WTC11 (cell line): ENCODE results near the gene ANKRD13D. TPM values are rescaled to one million over a fixed set of nuclear protein-coding genes. Genes with fewer than 3 reads are reported as not detected.

Source experiments
- ATAC-seq: fragments of 200-7000 bp; cut with Tn5 transposase; 2 replicates; pipeline ENCODE4 v1.10.0; 2021; ENCODE audit warnings: mild to moderate bottlenecking, moderate library complexity
- CTCF ChIA-PET: fragments of 300-600 bp; sonication (Branson Sonifier 250); formaldehyde crosslinking; loops from one replicate; lab custom pipeline; 2021; ENCODE audit warnings: antibody characterized with exemption; lab: Charles Lee
- POLR2A ChIA-PET: fragments of 350-600 bp; sonication (Branson Sonifier 250); formaldehyde crosslinking; loops from one replicate; lab custom pipeline; 2021; ENCODE audit warnings: antibody characterized with exemption; lab: Charles Lee
- DNase-seq: peaks from one replicate; pipeline ENCODE4 v3.0.0; 2021; ENCODE audit warnings: low spot score
- H3K27ac Mint-ChIP-seq: 2 replicates; pipeline ENCODE4 v1.8.0; 2021; ENCODE audit warnings: mixed read lengths
- H3K27me3 Mint-ChIP-seq: 2 replicates; pipeline ENCODE4 v1.8.0; 2021; ENCODE audit warnings: low read depth, mild to moderate bottlenecking, moderate library complexity, mixed read lengths
- H3K36me3 Mint-ChIP-seq: 2 replicates; pipeline ENCODE4 v1.8.0; 2021; ENCODE audit warnings: mixed read lengths
- H3K4me1 Mint-ChIP-seq: 2 replicates; pipeline ENCODE4 v1.8.0; 2022; ENCODE audit warnings: mixed read lengths
- H3K4me3 Mint-ChIP-seq: 2 replicates; pipeline ENCODE4 v1.8.0; 2021; ENCODE audit warnings: mild to moderate bottlenecking, moderate library complexity, mixed read lengths
- H3K9me3 Mint-ChIP-seq: 2 replicates; pipeline ENCODE4 v1.8.0; 2021; ENCODE audit warnings: mixed read lengths
- ATF1 ChIP-seq: sonication (generic); formaldehyde crosslinking; IDR thresholded peaks from 2 replicates; pipeline ENCODE4 v1.8.1; 2023; ENCODE audit warnings: mild to moderate bottlenecking, moderate library complexity, missing genetic modification reagents
- FOXP4 ChIP-seq: sonication (generic); formaldehyde crosslinking; IDR thresholded peaks from 2 replicates; pipeline ENCODE4 v1.8.0; 2022; ENCODE audit warnings: mild to moderate bottlenecking, missing genetic modification reagents
- MYBL2 ChIP-seq: sonication (generic); formaldehyde crosslinking; IDR thresholded peaks from 2 replicates; pipeline ENCODE4 v1.8.1; 2023; ENCODE audit warnings: mild to moderate bottlenecking, moderate library complexity, missing genetic modification reagents
- NFATC4 ChIP-seq: fragments of 250-450 bp; sonication (Bioruptor Pico); IDR thresholded peaks from 2 replicates; pipeline ENCODE4 v1.9.0; 2021; ENCODE audit warnings: mild to moderate bottlenecking
- RORB ChIP-seq: fragments of 250-450 bp; sonication (Bioruptor Pico); IDR thresholded peaks from 2 replicates; pipeline ENCODE4 v1.9.0; 2021; ENCODE audit warnings: mild to moderate bottlenecking
- SMAD4 ChIP-seq: sonication (generic); formaldehyde crosslinking; IDR thresholded peaks from 2 replicates; pipeline ENCODE4 v1.8.0; 2022; ENCODE audit warnings: mild to moderate bottlenecking, missing genetic modification reagents
- TEAD4 ChIP-seq: sonication (generic); formaldehyde crosslinking; IDR thresholded peaks from 2 replicates; pipeline ENCODE4 v1.8.0; 2022; ENCODE audit warnings: mild to moderate bottlenecking, missing genetic modification reagents
- ZBTB21 ChIP-seq: sonication (generic); formaldehyde crosslinking; IDR thresholded peaks from 2 replicates; pipeline ENCODE4 v1.8.1; 2023; ENCODE audit warnings: mild to moderate bottlenecking, missing genetic modification reagents, borderline replicate concordance
- ZNF263 ChIP-seq: sonication (generic); formaldehyde crosslinking; IDR thresholded peaks from 2 replicates; pipeline ENCODE4 v1.8.1; 2022; ENCODE audit warnings: low read depth, mild to moderate bottlenecking, moderate library complexity, missing genetic modification reagents
- ZNF281 ChIP-seq: sonication (generic); formaldehyde crosslinking; IDR thresholded peaks from 2 replicates; pipeline ENCODE4 v1.8.0; 2023; ENCODE audit warnings: mild to moderate bottlenecking, missing genetic modification reagents
- ZNF317 ChIP-seq: sonication (generic); formaldehyde crosslinking; IDR thresholded peaks from 2 replicates; pipeline ENCODE4 v1.8.1; 2023; ENCODE audit warnings: low read depth, mild to moderate bottlenecking, moderate library complexity, missing genetic modification reagents, borderline replicate concordance
- ZNF425 ChIP-seq: fragments of 250-450 bp; sonication (Bioruptor Pico); conservative IDR thresholded peaks from 2 replicates; pipeline ENCODE4 v1.9.0; 2021; ENCODE audit warnings: mild to moderate bottlenecking
- total RNA-seq: library from RNA; stranded (reverse); gene quantifications from 3 replicates; pipeline ENCODE4 v1.2.3, GENCODE V29; 2021
- TF ChIP-seq, protein P1 (sequence below): sonication (generic); formaldehyde crosslinking; IDR thresholded peaks from 2 replicates; pipeline ENCODE4 v1.8.1; 2023; ENCODE audit warnings: mild to moderate bottlenecking, moderate library complexity, missing genetic modification reagents
- TF ChIP-seq, protein P2 (sequence below): sonication (generic); formaldehyde crosslinking; IDR thresholded peaks from 2 replicates; pipeline ENCODE4 v1.8.1; 2023; ENCODE audit warnings: mild to moderate bottlenecking, missing genetic modification reagents, moderate library complexity
- TF ChIP-seq, protein P3 (sequence below): sonication (generic); formaldehyde crosslinking; IDR thresholded peaks from 2 replicates; pipeline ENCODE4 v1.8.0; 2022; ENCODE audit warnings: mild to moderate bottlenecking, missing genetic modification reagents
- TF ChIP-seq, protein P4 (sequence below): fragments of 250-450 bp; sonication (Bioruptor Pico); IDR thresholded peaks from 2 replicates; pipeline ENCODE4 v1.9.0; 2021; ENCODE audit warnings: moderate library complexity, mild to moderate bottlenecking, inconsistent platforms, borderline replicate concordance
- TF ChIP-seq, protein P5 (sequence below): sonication (generic); formaldehyde crosslinking; IDR thresholded peaks from 2 replicates; pipeline ENCODE4 v1.8.0; 2022; ENCODE audit warnings: mild to moderate bottlenecking, missing genetic modification reagents

The ANKRD13D gene
- total RNA-seq, 1 experiment from 2014 or later: 55.5 TPM

GRCh38 chr11:67349036-67349435 lies 59.9 kb downstream of the ANKRD13D start (continued):
- TF ChIP-seq SMAD4 (CRISPR knock-in tag): no peak

- H3K36me3 Mint-ChIP-seq: no peaks in the 10 kb centered on the region
These were observed 60.4 kb downstream of the ANKRD13D start for GRCh38 chr11:67349457-67349856.

DNA sequence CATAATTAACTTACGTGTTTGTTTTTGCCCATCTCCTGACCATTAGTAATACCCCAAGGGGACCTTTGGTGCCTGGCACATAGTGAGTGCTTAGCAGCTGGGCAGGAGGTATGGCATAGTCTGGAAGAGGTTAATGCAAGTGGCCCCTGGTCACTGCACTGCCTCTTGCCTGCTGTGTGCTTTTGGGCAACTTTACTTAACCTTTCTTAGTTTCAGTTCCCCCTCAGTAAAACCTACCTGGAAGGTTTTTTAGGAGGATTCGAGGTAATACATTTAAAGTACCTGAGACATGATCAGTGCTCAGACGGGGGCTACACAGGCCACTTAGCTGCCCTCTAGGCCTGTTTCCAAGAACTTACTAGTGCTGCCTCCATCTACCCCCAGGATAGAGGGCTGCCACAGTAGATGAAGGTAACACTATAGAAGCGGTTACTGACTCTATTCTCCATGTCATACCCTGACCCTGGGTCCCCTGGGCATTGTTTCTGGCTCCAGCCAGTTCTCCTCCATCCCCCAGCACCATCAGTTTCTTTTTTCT lies 60.9 kb downstream of the ANKRD13D start:
- DNase-seq: no peak
- H3K36me3 Mint-ChIP-seq: no peaks in the 10 kb centered on the region
- H3K4me1 Mint-ChIP-seq: peaks cover 28% of the 10 kb centered on the region
- ChIA-PET CTCF (interaction anchor here (0.6 to 10.1 kb wide), 11 partner anchors 8 to 248 kb away, joined by 3 to 842 read pairs (median 13); partner anchors contain the start of genes CLCF1, CORO1B, RAD9A and SSH3), POLR2A (no interaction called here)
- no peak overlapping the region for H3K4me3 Mint-ChIP-seq
- ATAC-seq: no peak
- H3K27ac Mint-ChIP-seq: 0 out of 2 replicates have a peak overlapping the region, but pooled peaks have one; percentile 1
- no peaks in the 10 kb centered on the region for H3K9me3 Mint-ChIP-seq
- H3K27me3 Mint-ChIP-seq: no peaks in the 10 kb centered on the region; the same call in 1 of the 2 replicates
- TF ChIP-seq, protein P1, sequence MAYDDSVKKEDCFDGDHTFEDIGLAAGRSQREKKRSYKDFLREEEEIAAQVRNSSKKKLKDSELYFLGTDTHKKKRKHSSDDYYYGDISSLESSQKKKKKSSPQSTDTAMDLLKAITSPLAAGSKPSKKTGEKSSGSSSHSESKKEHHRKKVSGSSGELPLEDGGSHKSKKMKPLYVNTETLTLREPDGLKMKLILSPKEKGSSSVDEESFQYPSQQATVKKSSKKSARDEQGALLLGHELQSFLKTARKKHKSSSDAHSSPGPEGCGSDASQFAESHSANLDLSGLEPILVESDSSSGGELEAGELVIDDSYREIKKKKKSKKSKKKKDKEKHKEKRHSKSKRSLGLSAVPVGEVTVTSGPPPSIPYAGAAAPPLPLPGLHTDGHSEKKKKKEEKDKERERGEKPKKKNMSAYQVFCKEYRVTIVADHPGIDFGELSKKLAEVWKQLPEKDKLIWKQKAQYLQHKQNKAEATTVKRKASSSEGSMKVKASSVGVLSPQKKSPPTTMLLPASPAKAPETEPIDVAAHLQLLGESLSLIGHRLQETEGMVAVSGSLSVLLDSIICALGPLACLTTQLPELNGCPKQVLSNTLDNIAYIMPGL (CRISPR knock-in tag): no peak
- no peak for TF ChIP-seq ZNF317
- TF ChIP-seq RORB: no peak
- TF ChIP-seq ZNF281 (CRISPR knock-in tag): no peak
- TF ChIP-seq, protein P2, sequence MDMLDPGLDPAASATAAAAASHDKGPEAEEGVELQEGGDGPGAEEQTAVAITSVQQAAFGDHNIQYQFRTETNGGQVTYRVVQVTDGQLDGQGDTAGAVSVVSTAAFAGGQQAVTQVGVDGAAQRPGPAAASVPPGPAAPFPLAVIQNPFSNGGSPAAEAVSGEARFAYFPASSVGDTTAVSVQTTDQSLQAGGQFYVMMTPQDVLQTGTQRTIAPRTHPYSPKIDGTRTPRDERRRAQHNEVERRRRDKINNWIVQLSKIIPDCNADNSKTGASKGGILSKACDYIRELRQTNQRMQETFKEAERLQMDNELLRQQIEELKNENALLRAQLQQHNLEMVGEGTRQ: no peak
- TF ChIP-seq, protein P3, sequence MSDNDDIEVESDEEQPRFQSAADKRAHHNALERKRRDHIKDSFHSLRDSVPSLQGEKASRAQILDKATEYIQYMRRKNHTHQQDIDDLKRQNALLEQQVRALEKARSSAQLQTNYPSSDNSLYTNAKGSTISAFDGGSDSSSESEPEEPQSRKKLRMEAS (CRISPR knock-in tag): no peak
- TF ChIP-seq ATF1 (CRISPR knock-in tag): no peak
- TF ChIP-seq TEAD4: no peak

More at GRCh38 chr11:67349457-67349856, 60.4 kb downstream of the ANKRD13D start:
- peaks cover 22% of the 10 kb centered on the region for H3K4me1 Mint-ChIP-seq
- no peaks in the 10 kb centered on the region for H3K9me3 Mint-ChIP-seq
- TF ChIP-seq NFATC4 (no peak), ZNF263 (no peak), FOXP4 (CRISPR knock-in tag) (no peak), MYBL2 (CRISPR knock-in tag) (no peak), ZBTB21 (CRISPR knock-in tag) (no peak), ZNF425 (CRISPR knock-in tag) (no peak)
- TF ChIP-seq, protein P4, sequence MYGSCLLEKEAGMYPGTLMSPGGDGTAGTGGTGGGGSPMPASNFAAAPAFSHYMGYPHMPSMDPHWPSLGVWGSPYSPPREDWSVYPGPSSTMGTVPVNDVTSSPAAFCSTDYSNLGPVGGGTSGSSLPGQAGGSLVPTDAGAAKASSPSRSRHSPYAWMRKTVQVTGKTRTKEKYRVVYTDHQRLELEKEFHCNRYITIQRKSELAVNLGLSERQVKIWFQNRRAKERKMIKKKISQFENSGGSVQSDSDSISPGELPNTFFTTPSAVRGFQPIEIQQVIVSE (CRISPR knock-in tag): no peak
- TF ChIP-seq, protein P5, sequence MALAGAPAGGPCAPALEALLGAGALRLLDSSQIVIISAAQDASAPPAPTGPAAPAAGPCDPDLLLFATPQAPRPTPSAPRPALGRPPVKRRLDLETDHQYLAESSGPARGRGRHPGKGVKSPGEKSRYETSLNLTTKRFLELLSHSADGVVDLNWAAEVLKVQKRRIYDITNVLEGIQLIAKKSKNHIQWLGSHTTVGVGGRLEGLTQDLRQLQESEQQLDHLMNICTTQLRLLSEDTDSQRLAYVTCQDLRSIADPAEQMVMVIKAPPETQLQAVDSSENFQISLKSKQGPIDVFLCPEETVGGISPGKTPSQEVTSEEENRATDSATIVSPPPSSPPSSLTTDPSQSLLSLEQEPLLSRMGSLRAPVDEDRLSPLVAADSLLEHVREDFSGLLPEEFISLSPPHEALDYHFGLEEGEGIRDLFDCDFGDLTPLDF (CRISPR knock-in tag): no peak
- TF ChIP-seq, all 79 proteins: peak for 0
- no peak for DNase-seq
- Mint-ChIP-seq H3K4me3 (no peak overlapping the region), H3K27me3 (no peaks in the 10 kb centered on the region; the same call in 1 of the 2 replicates), H3K27ac (peak overlapping the region; percentile 1; the same call in 1 of the 2 replicates)
- ATAC-seq: no peak
- ChIA-PET CTCF (interaction anchor here (0.8 to 10.1 kb wide), 6 partner anchors 26 to 87 kb away, joined by 3 to 842 read pairs (median 4); partner anchors contain the start of genes CLCF1 and RAD9A), POLR2A (no interaction called here)
